Fibroblast of skin of abdomen (primary cell): ENCODE measurements around the gene SLIT1.

Experiments used
- DNase-seq: peaks from one replicate; pipeline ENCODE4 v3.0.0-alpha.2; 2013

SLIT1 gene

GRCh38 chr10:96998329-96998888, 187.3 kb downstream of the SLIT1 start:
- DNase-seq, result peak; percentile 72

GRCh38 chr10:96996275-96996965, 189.3 kb downstream of the SLIT1 start:
- no peak for DNase-seq

- peak; percentile 56 for DNase-seq
Measured at GRCh38 chr10:96995851-96996250, 189.9 kb downstream of the SLIT1 start.

GRCh38 chr10:96992721-96993120, 193.0 kb downstream of the SLIT1 start:
- no peak for DNase-seq

- DNase-seq, result peak; percentile 78
Measured at GRCh38 chr10:96991313-96991841, 194.4 kb downstream of the SLIT1 start.

- no peak for DNase-seq
Measured at GRCh38 chr10:96988426-96988825, 197.3 kb downstream of the SLIT1 start.

GRCh38 chr10:96987842-96988175, 197.9 kb downstream of the SLIT1 start:
- peak; percentile 53 for DNase-seq

- no peak for DNase-seq
Measured at GRCh38 chr10:96987141-96987841, 198.5 kb downstream of the SLIT1 start.

- no peak for DNase-seq
Measured at GRCh38 chr10:96986200-96986856, 199.4 kb downstream of the SLIT1 start.

- DNase-seq, result peak; percentile 8
Measured at GRCh38 chr10:96984541-96985131, 201.1 kb downstream of the SLIT1 start.

GRCh38 chr10:96982149-96982930, 203.4 kb downstream of the SLIT1 start:
- no peak for DNase-seq

- DNase-seq, result no peak
Measured at GRCh38 chr10:96978621-96979154, 207.1 kb downstream of the SLIT1 start.

- no peak for DNase-seq
Measured at GRCh38 chr10:96975136-96975535, 210.6 kb downstream of the SLIT1 start.

GRCh38 chr10:96973809-96974747, 211.7 kb downstream of the SLIT1 start:
- DNase-seq, result peak; percentile 62

GRCh38 chr10:96972264-96972663, 213.5 kb downstream of the SLIT1 start:
- DNase-seq, result no peak

- DNase-seq, result no peak
Measured at GRCh38 chr10:96971324-96971723, 214.4 kb downstream of the SLIT1 start.

- DNase-seq, result no peak
Measured at GRCh38 chr10:96968682-96969423, 216.9 kb downstream of the SLIT1 start.

- DNase-seq, result peak; percentile 57
Measured at GRCh38 chr10:96967847-96968246, 217.9 kb downstream of the SLIT1 start.

- no peak for DNase-seq
Measured at GRCh38 chr10:96964131-96964530, 221.6 kb downstream of the SLIT1 start.

GRCh38 chr10:96960872-96961271, 224.9 kb downstream of the SLIT1 start:
- DNase-seq, result peak; percentile 28
